K562 (cell line): ENCODE measurements around the gene APOC4. TPM values are rescaled to one million over a fixed set of nuclear protein-coding genes. Genes with fewer than 3 reads are reported as not detected.

Experiments
- ATAC-seq: fragments of 200-7000 bp; cut with Tn5 transposase; 3 replicates; pipeline ENCODE4 v1.9.1; 2020; ENCODE audit warnings: moderate library complexity
- BruUV-seq: library from RNA; stranded (reverse); fragments of 400-500 nt; replicated peaks from 2 replicates; lab custom pipeline; 2021; lab: Mats Ljungman, UMichigan
- CTCF ChIA-PET: fragments of 300-600 bp; formaldehyde crosslinking; extraction: SDS; loops from one replicate; lab custom pipeline; 2021; ENCODE audit warnings: low intra/inter-chr PET ratio; lab: Yijun Ruan, JAX
- POLR2A ChIA-PET: fragments of 300-600, 350-650 bp; sonication (Branson Sonifier 250); formaldehyde crosslinking; extraction: SDS; loops from one replicate; lab custom pipeline; 2021; ENCODE audit warnings: antibody characterized with exemption, inconsistent platforms; lab: Yijun Ruan, JAX
- DNase-seq, 4 experiments: peaks; one replicate each; pipeline versions ENCODE4 v3.0.0 to v3.0.0-alpha.2; 2011 to 2018; ENCODE audit warnings: low spot score in 3 of 4, mixed read lengths in 3 of 4; ENCODE audit errors: extremely low read depth in 1 of 4
- FAIRE-seq: peaks from 2 replicates; lab custom pipeline; 2011; peaks lifted over from hg19 to GRCh38; lab: Jason Lieb, UNC
- H2AFZ ChIP-seq: 2 replicates; pipeline ENCODE4 v1.6.0; 2011; ENCODE audit warnings: low read depth, low read length, control low read depth, inconsistent platforms
- H3K27ac ChIP-seq: fragments of 200-600 bp; 3 replicates; pipeline ENCODE4 v1.8.0; 2011; ENCODE audit warnings: low read depth, mild to moderate bottlenecking, control low read depth, inconsistent platforms, low read length, moderate library complexity, mixed read lengths; ENCODE audit errors: extremely low read depth
- H3K27me3 ChIP-seq, 2 experiments: fragments of 300-600 bp in 1 of 2; 2 replicates in 1 of 2; 3 replicates in 1 of 2; pipeline versions ENCODE4 v1.6.0 to v1.8.0; 2011; ENCODE audit warnings: inconsistent platforms in 2 of 2, low read length in 2 of 2, mild to moderate bottlenecking in 1 of 2, mixed read lengths in 1 of 2, moderate library complexity in 1 of 2; ENCODE audit not compliant: control insufficient read depth in 2 of 2, insufficient read depth in 2 of 2
- H3K36me3 ChIP-seq: fragments of 300-600 bp; 3 replicates; pipeline ENCODE4 v1.8.0; 2011; ENCODE audit warnings: mild to moderate bottlenecking, low read length, inconsistent platforms; ENCODE audit not compliant: control insufficient read depth, insufficient read depth
- H3K4me1 ChIP-seq, 2 experiments: fragments of 200-600 bp in 1 of 2; replicated peaks in 1 of 2; 2 replicates in 1 of 2; 3 replicates in 1 of 2; pipeline versions ENCODE4 v1.5.1 to v1.8.0; 2011; ENCODE audit warnings: inconsistent platforms in 2 of 2, low read length in 2 of 2, mild to moderate bottlenecking in 1 of 2, mixed read lengths in 1 of 2, moderate library complexity in 1 of 2; ENCODE audit not compliant: control insufficient read depth in 2 of 2, insufficient read depth in 2 of 2
- H3K4me2 ChIP-seq: 2 replicates; pipeline ENCODE4 v1.6.1; 2011; ENCODE audit warnings: low read length, control low read depth, inconsistent platforms, mixed read lengths; ENCODE audit not compliant: insufficient read depth
- H3K4me3 ChIP-seq: fragments of 200-600 bp; sonication (generic), shearing (Covaris generic); 2 replicates; pipeline ENCODE4 v1.5.1; 2016; ENCODE audit warnings: control low read depth, inconsistent platforms
- H3K79me2 ChIP-seq: fragments of 200-600 bp; 3 replicates; pipeline ENCODE4 v1.8.0; 2011; ENCODE audit warnings: low read length, inconsistent platforms; ENCODE audit not compliant: control insufficient read depth, insufficient read depth
- H3K9ac ChIP-seq, 2 experiments: 2 replicates each; pipeline versions ENCODE4 v1.6.0 to v1.6.1; 2011; ENCODE audit warnings: low read depth in 2 of 2, low read length in 2 of 2, control low read depth in 1 of 2, inconsistent platforms in 1 of 2, mild to moderate bottlenecking in 1 of 2, mixed read lengths in 1 of 2; ENCODE audit not compliant: insufficient read depth in 1 of 2
- H3K9me1 ChIP-seq: one replicate; pipeline ENCODE4 v1.6.0; 2011; ENCODE audit warnings: inconsistent platforms, mild to moderate bottlenecking, low read length, moderate library complexity; ENCODE audit not compliant: control insufficient read depth, insufficient read depth
- H3K9me3 ChIP-seq: replicated peaks from 2 replicates; pipeline ENCODE4 v1.5.1; 2011; ENCODE audit warnings: low read depth, low read length, inconsistent platforms; ENCODE audit not compliant: control insufficient read depth, insufficient read depth
- H4K20me1 ChIP-seq: replicated peaks from 2 replicates; pipeline ENCODE4 v1.6.1; 2011; ENCODE audit warnings: low read length, inconsistent platforms, mixed read lengths; ENCODE audit not compliant: control insufficient read depth, insufficient read depth
- CSDE1 ChIP-seq, 2 experiments: fragments of 450-650 bp; IDR thresholded peaks; 2 replicates each; pipeline ENCODE4 v1.6.1; 2016; ENCODE audit warnings: mild to moderate bottlenecking in 1 of 2
- RFX7 ChIP-seq: fragments of 250-450 bp; sonication (Bioruptor Pico); IDR thresholded peaks from 2 replicates; pipeline ENCODE4 v1.5.1; 2021; ENCODE audit warnings: mild to moderate bottlenecking
- ZHX1 ChIP-seq: fragments of 150-350 bp; conservative IDR thresholded peaks from 2 replicates; pipeline ENCODE4 v1.6.1; 2014; ENCODE audit warnings: low read length
- ZNF507 ChIP-seq: conservative IDR thresholded peaks from 2 replicates; pipeline ENCODE4 v1.6.1; 2017; ENCODE audit warnings: missing genetic modification characterization, missing compliant biosample characterization
- WGBS: fragments of 100-300 bp; shearing (Covaris generic); methylation state at CpG from one replicate; pipeline ENCODE4 v1.1.6; 2016; ENCODE audit warnings: low coverage, mixed read lengths; ENCODE audit not compliant: insufficient coverage; ENCODE audit errors: missing lambda C conversion rate; 5-methylcytosine and 5-hydroxymethylcytosine counted together
- in situ Hi-C: fragments of 300-500 bp; cut with MboI; formaldehyde crosslinking; loops from 4 replicates; pipeline ENCODE4 v1.15.0; 2018; ENCODE audit warnings: inconsistent platforms, mixed read lengths
- intact Hi-C: fragments of 100-400 bp; cut with micrococcal nuclease; formaldehyde crosslinking; loops from 2 replicates; pipeline ENCODE4 v1.14.2; 2022
- polyA plus RNA-seq, 8 experiments: library from polyadenylated mRNA; depleted of rRNA in 4 of 8; stranded (reverse) in 5 of 8; unstranded in 3 of 8; fragments of >200 nt; fragmentation: Nextera tagmentation in 2 of 8; fragmentation: Illumina TruSeq in 1 of 8; extraction: Ambion mirVana in 2 of 8; extraction: Trizol in 1 of 8; gene quantifications; 2 replicates each; pipeline versions ENCODE4 v1.2.1 to v1.2.3, GENCODE V29; 2011 to 2014; ENCODE audit warnings: inconsistent platforms in 1 of 8, missing spikeins in 1 of 8
- total RNA-seq, 7 experiments: library from RNA; depleted of rRNA in 6 of 7; stranded (reverse); fragments of >200 nt in 6 of 7; fragmentation: Illumina TruSeq in 2 of 7; extraction: Trizol in 2 of 7; gene quantifications; 2 replicates each; pipeline versions ENCODE4 v1.2.1 to v1.2.3, GENCODE V29; 2011 to 2021; ENCODE audit warnings: low replicate concordance in 1 of 7

Gene APOC4
- total and polyA plus RNA-seq, 9 of the 15 experiments (the other 6 are each of a cell fraction or from before 2014, with no cell fraction given), result 0.46 TPM; not detected in 8

GRCh38 chr19:44990459-44990858 is 48.4 kb downstream of the APOC4 start:
- DNase-seq, result no peak
- CTCF ChIA-PET, result interaction anchor here (0.6 kb wide), 1 partner anchor 190 kb away, joined by 4 read pairs; no protein-coding TSS in a partner anchor
- H3K9me3 ChIP-seq, result no peaks in the 10 kb centered on the region
- no peak for ATAC-seq
- peaks cover 0 to 21% of the 10 kb centered on the region in 2 experiments; a peak in 2 of 5 replicates for H3K4me1 ChIP-seq
- H2AFZ ChIP-seq, result no peak overlapping the region
- H3K27me3 ChIP-seq, result no peaks in the 10 kb centered on the region
- no TSS peak for BruUV-seq
- FAIRE-seq, result no peak
- WGBS, result 93% methylated on average over 14 of the region's 14 CpGs
- peaks cover 74% of the 10 kb centered on the region; the same call in 2 of the 3 replicates for H3K36me3 ChIP-seq
- in situ Hi-C loops (no loop called here), intact Hi-C loops (no loop called here)
- H3K27ac ChIP-seq, result no peak overlapping the region
- TF ChIP-seq RFX7 (no peak), ZHX1 (no peak), ZNF507 (no peak), CSDE1 (IDR thresholded peaks at IDR 0.05) (no peak)
- no peaks in the 10 kb centered on the region; the same call in 1 of the 2 replicates for H4K20me1 ChIP-seq
- no peaks in the 10 kb centered on the region for H3K9me1 ChIP-seq
- H3K4me3 ChIP-seq, result no peak overlapping the region
- H3K4me2 ChIP-seq, result no peak overlapping the region
- H3K79me2 ChIP-seq, result no peaks in the 10 kb centered on the region
- no peak overlapping the region for H3K9ac ChIP-seq
- POLR2A ChIA-PET, result interaction anchor here (1.4 kb wide), 1 partner anchor 32 kb away, joined by 3 read pairs; no protein-coding TSS in a partner anchor
